SIG-M5 (cell line): ENCODE measurements around the gene E2F6.

Experiments
- DNase-seq: peaks from one replicate; lab custom pipeline; 2025; lab: John Stamatoyannopoulos, UW

E2F6 gene

DNA sequence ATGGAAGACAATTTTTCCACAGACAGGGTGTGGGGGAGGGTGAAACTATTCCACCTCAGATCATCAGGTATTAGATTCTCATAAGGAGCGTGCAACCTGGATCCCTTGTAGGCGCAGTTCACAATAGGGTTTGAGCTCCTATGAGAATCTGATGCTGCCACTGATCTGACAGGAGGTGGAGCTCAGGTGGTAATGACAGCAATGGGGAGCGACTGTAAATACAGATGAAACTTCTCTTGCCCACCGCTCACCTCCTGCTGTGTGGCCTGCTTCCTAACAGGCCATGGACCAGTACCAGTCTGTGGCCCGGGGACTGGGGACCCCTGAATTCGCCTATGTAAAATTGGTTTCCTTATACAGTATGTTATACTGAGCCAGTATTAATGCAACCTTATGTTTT, 27.3 kb upstream of the E2F6 start:
- no peak for DNase-seq

DNA sequence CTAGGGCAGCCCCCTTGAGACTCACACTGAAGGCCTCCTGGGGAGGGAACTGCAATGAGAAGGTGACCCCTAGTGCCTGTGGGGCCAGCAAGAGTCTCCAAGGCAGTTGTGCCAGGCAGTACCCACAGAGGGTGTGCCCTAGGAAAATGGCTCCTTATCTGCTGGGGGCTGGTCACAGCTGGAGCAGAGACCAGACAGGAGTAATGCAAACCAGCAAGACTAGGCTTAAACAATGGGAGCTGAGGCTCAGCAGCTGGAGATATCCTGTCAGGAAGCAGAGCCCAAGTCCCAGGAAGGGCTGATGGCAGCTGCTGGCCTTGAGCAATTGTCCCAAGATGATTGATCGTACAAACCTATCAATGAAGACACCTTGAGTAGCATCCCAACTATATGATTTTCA, 26.8 kb upstream of the E2F6 start:
- no peak for DNase-seq

DNA sequence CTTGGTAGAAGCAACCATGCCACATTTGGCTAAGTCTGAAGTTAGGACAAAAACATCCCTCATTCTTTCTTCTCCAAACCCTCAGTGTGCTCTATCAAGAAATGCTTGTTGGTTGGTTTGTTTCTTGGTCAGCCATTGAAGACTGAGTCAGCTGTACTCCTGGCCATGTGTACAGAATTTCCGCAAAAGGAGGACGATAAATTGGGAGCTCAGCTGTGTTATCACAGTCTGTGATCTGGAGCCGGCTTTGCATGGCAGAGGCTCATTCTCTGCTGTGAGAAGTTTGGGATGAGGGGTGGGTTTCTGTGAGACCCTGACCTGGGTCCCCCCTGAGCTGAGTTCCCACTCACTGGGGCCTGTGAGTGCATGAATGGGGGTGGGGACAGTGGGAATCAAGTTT, 26.3 kb upstream of the E2F6 start:
- DNase-seq: no peak

DNA sequence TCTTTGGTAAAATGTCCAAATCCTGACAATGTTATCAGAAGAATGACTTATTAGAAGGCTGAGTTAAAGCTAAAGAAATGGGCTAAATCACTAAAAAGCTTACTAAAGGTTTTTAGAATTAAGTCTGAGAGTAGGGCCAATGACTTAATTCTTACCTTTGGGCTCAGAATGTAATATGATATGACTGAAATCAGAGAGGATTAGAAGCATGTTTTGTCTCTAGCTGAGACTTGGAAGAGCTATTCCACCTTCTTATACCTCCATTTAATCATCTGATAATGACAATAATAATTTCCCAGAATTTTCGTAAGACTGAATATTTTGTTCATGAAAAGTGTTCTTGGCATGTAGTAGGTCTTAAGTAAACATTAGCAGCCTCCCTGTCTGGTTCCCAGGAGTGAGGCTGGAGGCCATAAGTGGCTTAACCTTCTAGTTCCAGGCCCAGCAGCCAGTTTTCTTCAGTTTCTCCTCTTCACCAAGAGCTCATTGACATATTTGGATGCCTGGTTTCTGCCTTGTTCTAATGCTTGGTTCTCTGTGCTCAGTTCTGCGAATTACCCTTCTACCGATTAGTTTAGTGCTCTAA, 25.5 kb upstream of the E2F6 start:
- DNase-seq: no peak

DNA sequence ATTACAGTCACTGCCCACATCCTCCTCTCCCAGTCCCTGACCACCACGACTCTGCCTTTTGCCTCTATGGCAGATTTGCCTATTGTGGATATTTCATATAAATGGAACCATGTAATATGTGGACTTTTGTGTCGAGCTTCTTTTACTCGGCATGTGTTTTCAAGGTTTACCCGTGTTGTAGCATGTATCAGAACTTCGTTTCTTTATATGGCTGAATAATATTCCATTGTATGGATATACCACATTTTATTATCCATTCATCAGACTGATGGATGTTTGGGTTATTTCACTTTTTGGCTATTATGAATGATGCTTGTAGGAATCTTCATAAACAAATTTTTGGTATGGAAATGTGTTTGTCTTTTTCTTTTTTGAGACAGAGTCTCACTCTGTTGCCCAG, 24.2 kb upstream of the E2F6 start:
- DNase-seq: no peak

DNA sequence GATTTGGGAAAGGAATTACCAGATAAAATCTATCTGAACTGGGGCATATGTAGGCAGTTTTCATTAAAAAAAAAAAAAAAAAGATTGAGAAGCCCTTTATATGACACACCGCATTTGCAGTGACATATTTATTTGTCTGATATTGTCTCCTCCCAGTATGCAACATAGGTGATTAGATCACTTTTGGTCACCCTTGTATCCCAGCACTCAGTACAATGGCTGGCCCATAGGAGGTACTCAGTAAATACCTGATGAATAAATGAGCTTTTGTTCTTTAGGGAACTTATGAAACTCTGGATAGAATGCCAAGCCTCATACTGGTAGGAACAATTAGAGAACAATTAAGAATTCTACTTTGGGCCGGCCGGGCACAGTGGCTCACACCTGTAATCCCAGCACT, 22.8 kb upstream of the E2F6 start:
- DNase-seq: no peak

DNA sequence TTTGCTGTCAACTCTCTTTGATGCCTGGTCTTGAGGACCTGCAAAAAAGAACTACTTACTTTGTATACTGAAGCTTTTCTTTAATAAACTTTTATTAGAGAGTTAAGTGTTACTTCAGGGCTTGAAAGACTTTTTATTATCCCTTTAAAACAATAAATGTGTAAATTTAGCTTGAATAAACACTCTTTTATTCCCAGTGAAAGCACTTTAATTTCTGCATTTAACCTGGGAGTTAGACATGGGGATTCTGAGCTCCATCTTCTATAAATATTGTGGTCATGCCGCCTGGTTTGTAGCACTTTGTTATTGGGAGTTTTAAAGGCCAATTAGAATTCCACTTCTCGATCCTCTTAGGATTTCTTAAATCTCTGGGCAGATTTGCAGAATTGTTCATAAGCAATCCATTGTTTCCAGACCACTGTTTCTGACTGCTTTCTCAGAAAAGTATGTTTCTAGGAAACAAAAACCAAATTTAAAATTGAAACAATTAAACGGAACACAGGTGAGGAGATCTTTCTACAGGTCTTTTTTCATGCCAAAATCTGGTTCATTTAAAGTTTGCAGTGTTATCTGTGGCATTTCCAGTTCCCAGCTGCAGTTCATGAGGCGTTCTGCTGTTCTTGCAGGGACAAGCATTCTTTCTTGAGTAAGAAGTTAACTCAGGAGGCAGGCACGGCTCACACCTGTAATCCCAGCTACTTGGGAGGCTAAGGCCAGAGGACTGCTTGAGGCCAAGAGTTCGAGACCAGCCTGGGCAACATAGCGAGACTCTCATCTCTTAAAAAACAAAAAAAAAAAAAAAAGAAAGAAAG, 18.1 kb upstream of the E2F6 start:
- no peak for DNase-seq

DNA sequence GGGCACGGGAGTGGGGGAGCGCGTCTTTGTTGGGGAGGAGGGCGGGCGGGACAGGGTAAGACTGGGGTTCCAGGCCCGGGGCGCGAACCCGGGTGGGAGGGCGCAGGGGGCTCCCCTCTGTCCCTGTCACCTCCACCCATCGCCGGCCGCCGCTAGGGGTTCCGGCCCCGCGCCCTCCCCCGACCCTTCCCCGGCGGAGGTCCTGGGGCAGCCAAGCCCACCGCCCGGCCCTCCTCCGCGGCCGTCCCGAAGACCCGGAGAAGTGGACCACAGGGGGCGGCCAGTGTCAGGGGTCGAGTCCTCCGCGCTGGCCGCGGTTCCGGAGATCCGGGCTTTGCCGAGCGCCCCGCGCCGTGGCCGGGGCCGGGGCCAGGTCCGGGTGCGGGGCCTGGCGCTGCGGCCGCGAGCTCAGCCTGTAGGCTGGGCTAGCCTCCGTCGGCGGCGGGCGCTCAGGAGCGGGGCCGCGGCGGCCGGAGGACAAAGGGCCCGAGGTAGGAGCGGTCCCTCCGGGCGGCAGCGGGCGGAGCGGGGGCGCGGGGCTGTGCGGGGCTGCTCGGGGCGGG, 16.6 kb upstream of the E2F6 start:
- no peak for DNase-seq

DNA sequence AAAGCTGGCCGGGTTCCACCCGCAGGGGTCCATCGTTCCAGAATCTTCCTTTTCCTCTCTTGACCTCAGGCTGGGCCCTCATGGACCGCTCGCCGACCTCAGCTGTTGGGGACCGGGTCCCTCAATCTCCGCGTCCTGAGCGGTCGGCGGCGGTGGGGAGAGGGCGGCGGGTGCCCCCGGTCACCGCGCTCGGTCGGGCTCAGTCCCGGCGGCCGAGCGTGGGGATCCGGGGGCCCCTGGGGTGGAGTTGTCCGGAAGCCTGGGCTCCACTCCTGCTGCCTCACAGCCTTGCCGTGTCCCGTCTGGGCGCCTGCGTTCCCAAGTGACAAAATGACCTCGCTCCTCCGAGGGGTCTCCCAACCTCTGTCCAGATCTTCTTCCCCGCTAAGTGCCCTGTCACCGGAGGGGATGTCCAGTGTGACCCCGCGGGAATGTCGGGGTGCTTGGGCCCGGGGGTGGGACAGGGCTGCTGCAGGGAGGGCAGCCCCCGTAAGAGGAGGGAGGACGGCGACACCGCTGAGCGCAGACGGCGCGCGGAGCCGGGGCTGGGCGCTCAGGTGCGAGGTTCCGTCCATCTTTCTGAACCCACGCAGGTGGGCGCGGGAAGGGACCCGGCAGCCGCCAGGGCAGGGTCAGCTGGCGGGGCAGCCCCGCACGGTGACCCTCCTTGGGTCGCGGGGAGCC, 16.0 kb upstream of the E2F6 start:
- DNase-seq: no peak

DNA sequence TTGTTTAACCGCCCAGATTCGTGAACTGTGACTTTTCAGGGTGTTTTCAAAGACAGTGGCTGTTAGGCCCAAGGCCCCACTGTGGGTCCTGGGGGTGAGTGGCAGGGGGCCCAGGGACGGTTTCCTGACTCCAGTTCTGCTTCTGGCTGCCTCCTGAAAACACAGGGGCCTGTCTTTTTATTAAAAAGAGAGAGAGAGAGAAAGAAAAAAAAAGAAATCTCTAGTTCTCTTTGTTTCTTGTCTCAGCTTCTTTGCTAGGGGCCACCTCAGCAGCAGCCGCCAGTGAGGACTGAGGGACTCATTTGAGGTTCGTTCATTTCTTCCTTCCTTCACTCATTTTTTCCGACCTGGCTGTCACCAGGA, 15.4 kb upstream of the E2F6 start:
- no peak for DNase-seq

DNA sequence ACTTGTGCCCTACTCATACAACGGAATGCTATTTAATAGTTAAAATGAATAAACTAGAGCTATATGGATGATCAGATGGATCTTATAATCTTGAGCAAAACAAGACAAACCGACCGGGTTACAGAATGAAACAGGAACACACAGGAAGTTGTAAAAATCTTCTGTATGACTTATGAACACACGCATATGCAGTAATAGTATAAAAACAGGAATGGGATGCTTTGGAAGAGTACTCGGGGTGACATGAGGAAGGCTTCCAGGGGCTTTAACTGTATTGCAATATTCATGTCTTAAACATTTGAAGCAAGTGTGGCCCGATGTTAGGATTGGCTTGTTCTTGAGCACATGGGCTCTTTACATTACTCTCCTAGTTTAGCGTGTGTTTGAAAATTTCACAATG, 14.9 kb upstream of the E2F6 start:
- DNase-seq: no peak

DNA sequence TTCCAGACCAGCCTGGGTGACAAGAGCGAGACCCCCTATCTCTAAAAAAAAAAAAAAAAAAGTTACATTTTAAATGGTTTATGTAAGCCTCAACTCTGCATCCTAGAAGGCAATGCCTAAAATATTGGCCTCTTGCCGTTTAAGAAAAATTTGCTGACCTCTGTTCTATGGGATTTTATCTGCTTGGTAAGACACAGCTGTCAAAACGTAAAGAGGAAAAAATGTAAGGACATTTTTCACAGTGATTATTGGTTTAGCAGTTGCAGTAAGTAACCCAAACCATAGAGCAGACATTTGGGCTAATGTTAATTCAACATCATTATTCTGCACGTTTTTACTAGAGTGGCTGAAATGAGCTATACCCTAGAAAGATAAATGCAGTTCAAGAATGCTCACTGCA, 14.4 kb upstream of the E2F6 start:
- DNase-seq: no peak

DNA sequence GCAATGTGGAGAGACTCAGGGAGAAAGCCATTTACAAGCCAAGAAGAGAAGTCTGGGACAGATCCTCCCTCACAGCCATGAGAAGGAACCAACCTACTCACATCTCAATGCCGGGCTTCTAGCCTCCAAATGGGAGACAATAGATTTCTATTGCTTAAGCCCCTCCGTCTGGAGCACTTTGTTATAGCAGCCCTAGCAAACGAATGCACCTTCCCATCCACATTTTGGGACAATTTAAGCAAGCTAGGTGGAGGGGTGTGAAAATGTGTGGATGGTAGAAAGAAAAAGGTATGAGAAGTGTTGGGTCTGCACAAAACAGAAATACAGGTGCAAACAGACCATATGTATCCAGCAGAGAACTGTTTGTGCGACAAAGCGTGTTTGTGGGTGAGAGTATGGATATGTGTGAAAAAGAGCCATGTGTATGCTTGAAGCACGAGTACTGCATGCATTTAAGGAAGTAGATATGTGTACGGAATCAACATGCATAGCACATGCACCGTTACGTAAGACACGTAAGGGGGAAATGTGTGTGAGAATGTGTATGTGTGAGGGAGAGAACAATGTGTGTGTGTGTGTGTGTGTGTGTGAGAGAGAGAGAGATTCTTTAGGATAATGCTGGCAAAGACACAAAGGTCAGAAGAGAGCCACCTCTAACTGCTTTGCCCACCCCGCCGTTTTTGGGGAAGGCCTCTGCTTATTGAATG, 13.1 kb upstream of the E2F6 start:
- DNase-seq: no peak

DNA sequence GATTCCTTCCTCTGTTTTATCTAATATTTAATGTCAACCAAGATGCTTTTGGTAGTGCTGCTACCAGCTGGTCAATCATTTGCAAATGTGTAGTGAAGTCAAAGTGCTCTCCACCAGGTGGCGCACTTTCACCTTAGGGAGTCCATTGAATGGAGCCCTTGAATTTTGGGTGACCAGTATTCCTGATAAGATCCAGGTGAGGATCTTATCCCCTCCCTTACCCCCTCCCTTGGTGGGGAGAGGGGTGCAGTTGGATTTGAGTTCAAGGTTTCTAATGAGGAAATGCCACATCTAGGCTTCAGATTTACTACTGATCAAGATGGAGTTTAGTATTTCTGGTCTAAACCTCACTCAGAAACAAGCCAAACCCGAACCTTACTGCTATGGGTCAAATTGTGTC, 12.0 kb upstream of the E2F6 start:
- no peak for DNase-seq

DNA sequence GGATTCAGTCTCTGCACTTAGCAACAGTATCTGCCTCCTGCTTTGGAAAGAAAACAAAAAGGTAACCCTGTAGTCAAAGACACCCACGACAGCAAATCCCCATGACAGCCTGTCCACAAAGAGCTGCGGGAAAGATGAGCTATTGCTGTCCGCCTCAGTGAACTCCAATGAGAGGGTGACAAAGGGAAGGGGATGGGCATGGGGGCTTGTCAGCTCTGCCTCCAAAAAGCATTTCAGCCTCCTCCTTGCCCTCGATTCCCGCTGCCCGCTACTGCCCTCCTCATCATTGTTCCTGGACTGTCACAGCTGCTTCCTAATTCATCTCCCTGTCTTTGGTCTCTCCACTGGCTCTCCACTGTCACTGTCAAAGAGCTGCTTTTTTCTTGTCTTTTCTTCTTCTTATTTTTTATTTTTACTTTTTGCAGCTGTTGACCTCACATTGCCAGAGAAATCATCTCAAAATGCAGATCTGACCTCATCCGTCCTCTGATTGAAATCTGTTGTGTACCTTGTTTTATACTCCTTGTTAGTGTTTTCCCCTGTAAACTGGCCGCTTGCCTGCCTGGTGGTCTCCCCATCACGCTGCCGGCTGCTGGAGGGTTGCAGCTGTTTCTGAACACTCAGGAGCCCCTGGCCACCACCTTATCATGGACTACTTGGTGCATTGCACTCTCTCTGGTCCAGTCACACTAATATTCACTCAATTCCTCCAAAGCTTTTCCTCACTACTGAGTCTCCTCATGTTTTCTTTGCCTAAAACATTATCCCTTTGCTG, 7.9 kb upstream of the E2F6 start:
- DNase-seq: no peak

DNA sequence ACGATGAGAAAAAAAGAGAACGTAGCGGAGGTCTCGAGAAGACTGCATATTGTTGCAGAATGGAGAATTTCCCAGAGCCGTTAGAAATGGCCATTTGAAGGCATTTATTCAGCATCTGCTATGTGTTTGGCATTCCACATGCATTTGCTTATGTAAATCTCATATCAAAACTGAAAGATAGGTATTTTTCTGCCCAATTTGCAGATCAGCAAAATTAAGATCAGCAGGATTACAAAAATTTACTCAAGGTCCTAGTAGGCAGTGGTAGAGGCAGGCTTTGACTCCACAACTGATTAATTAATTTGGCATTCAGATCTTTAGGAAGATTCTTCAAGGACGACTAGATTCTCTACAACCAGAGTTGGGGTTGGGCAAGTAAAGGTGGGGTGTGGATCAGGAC, 1.8 kb upstream of the E2F6 start:
- DNase-seq: no peak

DNA sequence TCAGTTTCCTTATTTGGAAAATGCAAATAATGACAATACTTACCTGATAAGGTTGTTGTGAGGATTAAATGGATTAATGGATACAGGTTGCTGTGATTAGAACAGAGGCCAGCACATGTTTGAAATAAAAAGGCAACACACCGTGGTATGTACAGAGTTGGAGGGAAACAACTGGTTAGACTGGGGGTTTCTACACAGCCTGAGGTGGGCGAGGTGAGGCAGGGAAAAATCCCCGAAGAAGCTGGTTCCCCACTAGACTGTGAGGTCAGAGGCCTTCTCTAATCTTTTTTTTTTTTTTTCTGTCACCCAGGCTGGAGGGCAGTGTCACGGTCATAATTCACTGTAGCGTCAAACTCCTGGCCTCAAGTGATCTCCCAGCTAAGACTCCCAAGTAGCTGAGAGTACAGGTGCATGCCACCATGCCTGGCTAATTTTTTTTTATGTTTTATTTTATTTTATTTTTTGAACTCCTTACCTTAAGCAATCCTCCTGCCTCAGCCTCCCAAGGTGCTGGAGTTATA, 1.2 kb upstream of the E2F6 start:
- DNase-seq: no peak

DNA sequence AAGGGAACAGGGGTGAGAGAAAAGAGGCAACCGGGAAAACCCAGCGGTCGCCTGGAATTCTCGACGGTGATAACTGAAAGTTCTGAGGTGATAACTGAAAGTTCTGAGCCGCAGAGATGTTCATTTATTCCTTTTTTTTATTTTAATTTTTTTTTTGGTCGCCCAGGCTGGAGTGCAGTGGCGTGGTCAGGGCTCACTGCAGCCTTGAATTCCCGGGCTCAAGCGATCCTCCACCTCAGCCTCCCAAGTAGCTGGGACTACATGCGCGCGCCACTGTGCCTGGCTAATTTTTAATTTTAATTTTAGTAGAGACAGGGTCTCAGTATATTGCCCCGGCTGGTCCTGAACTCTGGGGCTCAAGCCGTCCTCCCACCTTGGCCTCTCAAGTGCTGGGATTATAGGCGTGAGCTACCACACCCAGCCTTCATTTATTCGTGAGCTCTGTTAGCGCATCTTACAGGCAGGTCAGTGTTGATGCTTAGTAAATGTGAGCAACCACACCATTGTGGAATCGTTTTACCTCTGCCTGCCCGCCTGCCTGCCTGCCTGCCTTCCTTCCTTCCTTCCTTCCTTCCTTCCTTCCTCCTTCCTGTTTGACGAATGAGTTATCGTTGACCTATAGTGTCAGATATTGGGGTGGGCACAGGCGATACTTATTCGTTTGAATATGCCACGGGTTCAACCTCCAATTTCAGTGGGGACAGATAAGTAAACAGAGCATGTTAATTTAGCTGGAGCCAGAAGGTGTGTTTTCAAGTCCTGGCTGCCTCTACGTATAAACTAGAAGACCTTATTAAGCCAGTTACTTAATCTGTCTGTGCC, 557 bp upstream of the E2F6 start:
- no peak for DNase-seq

DNA sequence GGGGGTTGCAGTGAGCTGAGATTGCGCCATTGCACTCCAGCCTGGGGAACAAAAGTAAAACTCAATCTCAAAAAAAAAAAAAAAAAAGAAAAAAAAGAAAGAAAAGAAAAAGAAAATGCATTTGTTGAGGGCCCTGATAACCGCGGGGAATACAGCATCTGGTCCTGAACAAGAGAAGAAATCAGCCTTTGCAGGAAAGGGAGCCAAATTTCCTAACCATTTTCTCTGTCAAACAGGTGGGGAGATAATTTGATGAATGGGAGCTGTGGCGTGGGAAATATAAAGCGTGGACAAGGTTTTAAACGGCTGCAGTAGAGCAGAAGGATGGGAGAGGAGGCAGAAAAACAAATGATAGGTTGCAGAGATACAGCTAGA, 864 bp downstream of the E2F6 start:
- no peak for DNase-seq

DNA sequence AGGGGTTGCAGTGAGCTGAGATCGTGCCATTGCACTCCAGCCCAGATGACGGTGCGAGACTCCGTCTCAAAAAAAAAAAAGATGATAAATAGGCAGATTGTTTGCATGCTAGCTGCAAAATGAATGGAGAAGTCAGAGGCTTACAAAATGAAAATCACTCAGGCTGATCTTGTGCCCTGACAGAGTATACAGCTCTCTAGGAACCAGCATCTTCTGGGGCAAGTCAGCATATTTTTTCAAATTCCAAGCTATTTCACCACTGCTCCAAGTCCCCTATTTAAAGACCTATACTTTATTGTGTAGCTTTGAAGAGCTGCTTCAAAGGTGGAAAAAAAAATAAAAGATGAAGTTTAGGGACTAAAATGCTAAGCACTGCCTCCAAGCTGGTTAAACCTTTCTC, 6.1 kb downstream of the E2F6 start:
- no peak for DNase-seq

DNA sequence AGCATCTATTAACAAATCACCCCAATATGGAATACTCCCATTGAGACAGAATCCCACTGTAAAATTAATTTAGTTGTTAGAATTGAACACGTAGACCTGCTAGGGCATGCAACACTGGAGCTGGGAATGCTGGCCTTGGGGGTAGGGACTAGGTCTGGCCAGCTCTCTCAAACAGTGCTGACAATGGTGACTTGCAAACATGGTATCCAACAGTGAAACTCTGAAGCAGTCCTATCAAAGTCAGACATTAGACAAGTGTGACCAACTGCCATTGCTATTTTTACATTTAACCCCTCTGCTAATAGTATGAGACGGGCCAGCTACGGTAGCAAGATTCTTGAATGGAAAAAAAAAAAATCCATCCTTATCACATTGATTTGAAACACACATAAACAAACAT, 7.2 kb downstream of the E2F6 start:
- DNase-seq: no peak
